ENCODE data around the gene ZNF329. TPM values are rescaled to one million over a fixed set of nuclear protein-coding genes. Genes with fewer than 3 reads are reported as not detected.

The ZNF329 gene
- total and polyA plus RNA-seq, 2 of the 8 experiments (the other 6 are each of a cell fraction or from before 2014, with no cell fraction given) = 5.8 to 11.2 TPM

- TF ChIP-seq ATF2 (IDR thresholded peaks at IDR 0.05; ENCODE audit: low read length) (no peak), TBP (IDR thresholded peaks at IDR 0.05; ENCODE audit: low read depth, low read length) (peak; percentile 83)
Measured at GRCh38 chr19:58182989-58183816, 32.6 kb upstream of the ZNF329 start, which contains the start of gene ZNF274 (continued).
